ENCODE data around the gene MGAT4A.
A peak's percentile ranks its signal among the peaks of the same experiment; 100 is the strongest.
"Not testable (repeated sequence)": the region's sequence is repeated elsewhere in the genome, so short reads cannot be mapped to it uniquely, and the experiment has no call there.

Gene MGAT4A

DNA sequence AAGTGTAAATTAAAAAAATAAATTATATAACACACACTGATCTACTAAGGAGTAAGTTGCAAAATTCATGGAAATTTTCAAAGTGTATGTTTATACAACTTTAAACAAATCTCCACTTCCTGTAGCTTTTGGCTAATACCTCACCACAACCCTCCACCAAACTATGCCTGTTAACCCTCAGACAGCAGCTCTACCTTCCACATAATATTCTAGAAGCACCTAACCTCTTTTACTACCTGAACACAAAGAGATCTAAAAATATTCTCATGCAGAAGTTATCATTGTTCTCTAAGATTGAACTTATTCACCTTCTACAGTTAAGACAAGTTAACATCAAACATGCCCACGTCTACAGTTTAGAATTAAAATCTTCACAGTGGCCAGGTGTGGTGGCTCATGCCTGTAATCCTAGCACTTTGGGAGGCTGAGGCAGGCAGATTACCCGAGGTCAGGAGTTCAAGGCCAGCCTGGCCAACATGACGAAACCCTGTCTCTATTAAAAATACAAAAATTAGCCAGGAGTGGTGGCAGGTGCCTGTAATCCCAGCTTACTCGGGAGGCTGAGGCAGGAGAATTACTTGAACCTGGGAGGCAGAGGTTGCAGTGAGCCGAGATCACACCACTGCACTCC is 2.7 kb downstream of the MGAT4A start:
- DNase-seq: not testable (repeated sequence)

DNA sequence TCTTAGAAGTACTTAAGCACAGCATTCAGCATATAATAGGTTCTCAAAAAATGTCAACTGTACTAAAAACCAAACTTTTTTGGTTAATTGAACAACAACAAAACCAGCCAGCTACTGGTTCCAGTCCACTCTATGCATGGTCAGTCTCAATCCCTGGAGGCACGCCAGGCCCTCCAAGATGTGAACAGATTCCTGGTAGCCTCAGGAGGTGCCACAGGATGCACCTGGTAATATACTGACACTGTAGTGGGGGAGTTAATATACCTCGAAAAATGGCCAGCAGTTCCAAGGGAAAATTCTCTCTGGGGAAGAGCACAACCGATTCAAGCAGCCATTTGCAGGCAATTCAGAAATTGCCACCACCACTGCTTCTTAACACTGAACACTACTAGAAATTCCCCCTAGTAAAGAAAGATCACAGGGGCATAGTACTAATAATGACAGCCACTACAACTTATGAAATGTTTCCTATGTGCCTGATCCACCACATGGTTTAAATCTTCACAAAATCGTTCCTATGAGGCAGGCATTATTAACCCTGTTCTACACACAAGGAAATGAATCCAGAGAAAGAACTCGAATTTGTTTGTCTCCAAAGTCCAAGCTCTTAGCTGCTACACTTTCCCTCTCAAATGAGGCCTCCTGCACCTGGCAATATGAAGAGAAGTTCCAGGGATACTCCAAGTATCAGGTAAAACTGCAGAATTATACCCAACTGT is 3.4 kb downstream of the MGAT4A start:
- DNase-seq: no peak

DNA sequence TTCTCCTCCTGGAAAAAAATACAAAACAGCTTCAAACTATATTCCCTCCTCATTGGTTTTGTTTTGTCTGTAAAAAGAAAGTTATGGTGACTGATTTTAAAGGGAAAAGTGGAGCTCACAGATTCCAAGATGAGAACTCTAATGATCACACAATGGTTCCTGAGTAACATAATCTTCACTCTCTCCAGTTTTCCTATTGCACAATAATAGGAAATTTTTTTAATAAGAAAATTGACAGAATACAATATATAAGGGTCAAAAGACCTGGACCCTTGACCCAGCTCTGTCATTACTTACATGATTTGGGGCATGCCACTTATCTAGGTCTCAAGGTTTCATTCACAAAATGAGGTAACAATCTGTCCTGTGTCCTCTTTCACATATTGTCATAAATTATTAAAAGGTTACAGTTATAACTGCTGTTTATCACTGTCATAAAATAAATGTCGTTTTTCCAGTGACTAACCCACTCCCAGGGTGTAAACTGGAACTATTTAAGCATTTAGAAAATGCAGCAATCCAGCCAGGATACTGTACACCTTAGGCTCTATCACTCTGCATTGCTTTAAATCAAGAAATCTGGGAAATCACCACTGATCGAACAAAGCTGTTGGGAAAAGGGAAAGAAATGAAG is 4.1 kb downstream of the MGAT4A start:
- DNase-seq: no peak

DNA sequence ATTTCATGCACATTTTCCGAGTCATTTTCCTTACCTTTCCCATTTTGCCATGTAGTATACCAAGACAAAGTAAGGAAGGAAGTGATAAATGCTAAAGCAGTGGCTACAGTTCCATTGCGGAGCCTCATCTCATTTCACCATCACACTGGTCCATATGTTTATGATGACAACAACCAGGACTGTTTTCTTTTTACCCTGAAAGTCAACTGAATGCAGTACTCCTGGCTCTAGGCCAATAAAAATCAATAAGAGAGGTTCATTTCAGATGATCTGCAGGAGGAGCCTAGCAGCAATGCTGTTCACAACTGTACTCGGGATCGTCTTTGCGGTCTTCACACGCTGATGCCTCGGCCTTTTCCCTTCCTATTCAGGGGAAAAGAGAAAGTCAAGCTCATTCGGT is 4.7 kb downstream of the MGAT4A start:
- no peak for DNase-seq

DNA sequence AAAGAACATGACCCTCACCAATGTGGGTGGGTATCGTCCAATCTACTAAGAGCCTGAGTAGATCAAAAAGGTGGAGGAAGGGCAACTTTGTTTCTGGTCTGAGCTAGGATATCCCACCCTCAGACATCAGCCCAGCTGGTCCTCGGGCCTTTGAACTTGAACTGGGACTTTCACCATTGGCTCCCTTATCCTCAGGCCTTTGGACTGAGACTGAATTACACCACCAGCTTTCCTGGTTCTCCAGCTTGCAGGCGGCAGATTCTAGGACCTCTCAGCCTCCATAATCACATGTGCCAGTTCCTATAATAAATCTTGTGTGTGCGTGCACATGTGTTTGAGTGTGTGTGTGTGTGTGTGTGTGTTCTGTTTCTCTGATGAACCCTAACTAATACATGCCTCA is 10.6 kb downstream of the MGAT4A start:
- no peak for DNase-seq

DNA sequence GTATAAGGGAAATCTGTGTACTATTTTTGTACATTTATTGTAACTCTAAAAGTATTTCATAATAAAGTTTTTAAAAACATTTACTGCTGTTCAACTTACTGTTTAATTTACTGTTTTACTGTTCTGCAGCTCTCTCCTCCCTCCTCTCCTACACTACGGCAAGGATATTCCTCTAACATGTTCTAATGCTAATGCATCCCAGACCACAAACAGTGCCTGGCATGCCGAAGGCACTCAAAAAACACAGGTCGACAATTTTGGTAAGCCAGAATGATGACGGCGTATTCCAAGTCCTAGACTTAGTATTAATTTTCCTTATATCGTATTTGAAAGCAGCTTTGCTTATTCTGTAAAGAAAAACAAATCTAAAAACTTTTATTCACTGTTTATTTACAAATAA is 13.3 kb downstream of the MGAT4A start:
- DNase-seq: no peak

DNA sequence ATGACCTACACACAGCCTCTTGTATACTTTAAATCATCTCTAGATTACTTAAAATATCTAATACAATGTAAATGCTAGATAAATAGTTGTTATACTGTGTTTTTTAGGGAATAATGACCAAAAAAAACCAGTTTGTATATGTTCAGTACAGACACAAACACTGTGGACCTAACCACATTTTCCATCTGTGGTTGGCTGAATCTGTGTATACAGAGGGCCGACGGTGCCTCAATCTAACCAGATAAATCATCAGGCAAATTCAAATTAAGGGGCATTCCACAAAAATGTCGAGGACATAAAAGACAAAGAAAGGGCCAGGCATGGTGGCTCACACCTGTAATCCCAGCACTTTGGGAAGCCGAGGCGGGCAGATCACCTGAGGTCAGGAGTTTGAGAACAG is 14.1 kb downstream of the MGAT4A start:
- DNase-seq: no peak

DNA sequence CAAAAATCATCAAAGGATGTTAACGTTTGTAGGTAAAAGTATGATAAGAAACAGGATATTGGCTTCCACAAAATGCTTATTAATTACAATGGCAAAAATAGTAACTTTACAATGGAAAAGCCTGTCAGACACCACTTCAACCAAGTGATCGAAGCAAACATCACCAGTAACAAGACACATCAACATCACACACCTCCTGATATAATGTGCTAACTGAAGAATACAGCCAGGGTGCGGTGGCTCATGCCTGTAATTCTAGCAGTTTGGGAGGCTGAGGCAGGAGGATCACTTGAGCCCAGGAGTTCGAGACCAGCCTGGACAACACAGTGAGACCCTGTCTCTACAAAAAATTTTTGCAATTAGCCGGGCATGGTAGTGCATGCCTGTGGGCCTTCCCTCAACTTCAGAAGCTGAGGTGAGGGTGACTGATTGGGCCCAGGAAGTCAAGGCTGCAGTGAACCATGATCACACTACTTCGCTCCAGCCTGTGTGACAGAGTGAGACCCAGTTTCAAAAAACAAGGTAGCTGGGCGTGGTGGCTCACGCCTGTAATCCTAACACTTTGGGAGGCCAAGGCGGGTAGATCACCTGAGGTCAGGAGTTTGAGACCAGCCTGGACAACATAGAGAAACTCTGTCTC is 15.0 kb downstream of the MGAT4A start:
- peak in 1 of 4 experiments; percentile 15 for DNase-seq

DNA sequence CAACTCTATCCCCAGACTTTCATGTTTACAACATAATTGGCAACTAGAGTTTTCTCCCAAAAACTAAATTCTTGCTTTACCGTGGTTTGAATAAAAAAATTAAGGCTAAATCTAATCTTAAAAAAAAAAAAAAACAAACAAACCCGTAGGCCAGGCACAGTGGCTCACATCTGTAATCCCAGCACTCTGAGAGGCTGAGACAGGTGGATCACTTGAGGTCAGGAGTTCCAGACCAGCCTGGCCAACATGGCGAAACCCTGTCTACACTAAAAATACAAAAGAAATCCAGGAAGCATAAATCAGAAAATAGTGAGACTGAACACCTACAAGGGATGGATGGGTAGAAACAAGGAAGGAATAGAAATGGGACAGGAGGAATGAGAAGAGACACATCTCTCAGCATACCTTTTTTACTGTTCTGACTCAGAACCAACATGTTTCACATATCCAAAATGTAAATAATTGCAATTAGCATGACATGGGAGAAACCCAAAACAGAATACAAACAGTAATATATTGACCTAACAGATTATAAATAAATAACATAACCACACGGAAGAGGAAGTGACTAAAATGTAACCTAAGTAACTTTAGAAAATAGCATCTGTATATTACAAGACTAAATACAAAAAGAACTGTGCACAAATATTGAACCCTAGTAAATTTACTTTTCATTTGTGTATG is 17.5 kb downstream of the MGAT4A start:
- DNase-seq: no peak

DNA sequence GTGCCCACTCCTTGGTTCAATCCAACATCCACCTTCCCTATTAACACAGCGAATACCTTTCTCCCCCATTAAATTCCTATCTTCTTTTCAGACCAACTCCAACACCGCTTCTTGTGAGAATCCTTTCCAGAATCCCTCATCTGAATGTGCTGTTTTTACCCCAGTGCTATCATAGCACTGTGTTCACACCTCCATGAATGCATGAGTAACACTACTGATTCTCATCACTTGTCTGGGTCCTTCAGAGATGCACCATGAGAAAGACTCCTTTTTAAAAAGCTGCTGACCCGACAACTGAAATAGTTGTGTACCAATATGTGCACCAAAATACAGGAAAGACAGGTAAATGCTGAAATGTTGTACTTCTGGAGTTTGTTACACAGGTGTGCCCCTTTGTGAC is 18.8 kb downstream of the MGAT4A start:
- DNase-seq: no peak

DNA sequence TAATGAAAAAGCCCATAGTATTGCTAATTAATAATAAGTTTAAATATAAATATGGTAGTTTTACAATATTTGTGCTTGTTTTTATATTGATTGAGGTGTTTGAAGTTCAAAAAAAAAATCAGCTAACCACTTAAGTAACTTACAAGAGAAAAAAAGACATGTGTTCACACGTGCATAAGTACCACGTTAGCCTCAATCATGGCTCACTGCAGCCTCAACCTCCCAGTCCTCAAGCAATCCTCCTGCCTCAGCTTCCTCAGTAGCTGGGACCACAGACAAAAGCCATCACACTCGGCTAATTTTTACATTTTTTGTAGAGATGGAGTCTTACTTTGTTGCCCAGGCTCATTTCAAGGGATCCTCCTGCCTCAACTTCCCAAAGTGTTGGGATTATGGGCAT is 19.4 kb downstream of the MGAT4A start:
- DNase-seq: no peak

DNA sequence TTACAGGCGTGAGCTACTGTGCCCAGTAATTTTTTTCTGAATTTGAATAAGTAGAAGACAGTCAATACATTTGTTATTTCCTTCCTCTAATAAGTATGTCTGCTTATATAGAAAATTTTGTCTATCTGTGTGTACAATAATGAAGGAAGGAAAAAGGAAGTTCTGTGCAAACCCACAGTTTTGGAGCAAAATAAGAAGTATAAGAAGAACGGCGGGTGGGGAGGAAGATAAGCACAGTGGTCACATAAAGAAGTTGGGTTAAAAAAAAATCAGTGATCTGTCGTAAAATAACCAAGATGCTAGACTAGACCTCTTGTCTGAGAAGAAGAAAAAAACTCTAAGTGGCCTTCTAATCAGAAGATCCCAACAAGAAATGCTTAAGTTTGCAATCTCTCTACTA is 20.2 kb downstream of the MGAT4A start:
- no peak for DNase-seq

DNA sequence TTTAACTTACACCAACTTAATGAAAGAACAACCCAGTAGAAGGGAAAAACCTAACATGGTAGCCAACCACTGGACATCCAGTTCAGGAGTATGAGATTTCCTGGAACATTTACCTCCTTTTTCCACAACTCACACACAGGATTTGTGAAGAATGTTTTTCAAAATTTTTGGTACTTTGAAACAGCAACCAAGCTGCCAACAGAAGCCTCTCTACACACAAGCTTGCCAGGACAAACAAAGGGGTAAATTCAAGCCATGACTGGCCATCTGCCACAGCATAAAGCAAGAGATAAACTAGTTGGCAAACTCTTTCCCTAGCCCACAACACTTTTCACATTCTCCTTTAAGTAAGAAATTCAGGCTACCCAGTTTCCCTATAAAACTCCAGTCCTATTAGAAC is 21.4 kb downstream of the MGAT4A start:
- DNase-seq: no peak

DNA sequence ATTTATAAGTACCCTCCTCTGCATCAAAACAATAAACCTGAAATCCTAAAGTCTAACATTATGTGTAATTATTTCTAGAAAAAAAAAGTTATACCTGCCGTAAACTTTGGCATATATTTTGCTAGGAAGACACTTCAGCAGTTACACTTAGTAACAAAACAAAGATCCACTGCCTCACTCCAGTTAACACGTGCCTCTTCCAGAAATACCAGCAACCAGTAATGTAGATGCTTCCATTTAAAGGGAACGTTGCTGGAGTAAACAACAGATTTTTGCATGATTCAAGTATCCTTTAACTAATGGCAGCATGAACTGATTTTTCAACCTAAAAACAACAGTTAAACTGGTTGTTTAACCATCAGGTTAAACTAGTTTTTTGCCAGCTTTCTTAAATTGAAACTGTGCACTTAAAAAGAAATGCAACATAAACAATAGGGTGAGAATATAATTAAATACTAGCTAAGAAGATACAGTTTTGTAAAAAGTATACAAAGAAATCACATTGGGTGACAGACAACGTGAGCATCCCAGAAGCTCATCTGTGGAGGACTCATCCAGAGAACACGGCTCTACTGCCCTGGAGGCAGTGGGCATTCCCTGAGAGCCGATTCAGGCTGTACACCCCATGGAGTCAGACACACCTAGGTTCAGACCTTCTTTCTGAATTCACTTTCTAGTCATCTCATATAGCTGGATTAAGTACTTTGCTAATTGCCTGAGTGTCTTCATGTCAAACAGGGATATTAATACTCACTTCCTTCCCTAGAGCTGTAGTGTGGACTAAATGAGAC is 22.3 kb downstream of the MGAT4A start:
- DNase-seq: no peak

DNA sequence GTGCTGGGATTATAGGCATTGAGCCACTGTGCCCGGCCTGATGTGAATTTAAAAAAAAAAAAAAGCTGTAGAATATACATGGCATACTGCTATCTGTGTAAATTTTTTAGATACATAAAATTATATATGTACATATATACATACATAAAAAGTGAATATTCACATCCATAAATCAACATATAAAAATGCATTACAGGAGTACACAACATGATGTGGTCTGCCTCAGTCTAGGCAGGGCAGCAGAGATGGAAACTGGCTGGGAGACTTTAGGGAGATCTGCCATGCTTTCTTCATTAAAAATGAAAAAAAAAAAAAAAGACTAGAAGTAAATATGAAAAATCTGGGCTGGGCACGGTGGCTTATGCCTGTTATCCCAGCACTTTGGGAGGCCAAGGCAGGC is 24.3 kb downstream of the MGAT4A start:
- no peak for DNase-seq

DNA sequence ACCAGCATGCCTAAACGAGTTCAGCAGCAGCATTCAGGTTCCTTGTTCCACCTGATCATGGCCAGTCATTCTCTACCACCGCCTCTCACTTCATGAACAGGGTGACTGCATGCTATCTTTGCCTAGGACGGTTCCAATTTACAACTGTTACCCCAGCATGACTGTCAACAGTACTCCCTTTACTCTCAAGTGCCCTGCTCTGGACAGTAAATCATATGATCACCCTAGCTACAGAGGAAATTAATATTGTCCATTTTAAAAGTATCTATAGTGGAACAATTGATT is 25.7 kb downstream of the MGAT4A start:
- no peak for DNase-seq

DNA sequence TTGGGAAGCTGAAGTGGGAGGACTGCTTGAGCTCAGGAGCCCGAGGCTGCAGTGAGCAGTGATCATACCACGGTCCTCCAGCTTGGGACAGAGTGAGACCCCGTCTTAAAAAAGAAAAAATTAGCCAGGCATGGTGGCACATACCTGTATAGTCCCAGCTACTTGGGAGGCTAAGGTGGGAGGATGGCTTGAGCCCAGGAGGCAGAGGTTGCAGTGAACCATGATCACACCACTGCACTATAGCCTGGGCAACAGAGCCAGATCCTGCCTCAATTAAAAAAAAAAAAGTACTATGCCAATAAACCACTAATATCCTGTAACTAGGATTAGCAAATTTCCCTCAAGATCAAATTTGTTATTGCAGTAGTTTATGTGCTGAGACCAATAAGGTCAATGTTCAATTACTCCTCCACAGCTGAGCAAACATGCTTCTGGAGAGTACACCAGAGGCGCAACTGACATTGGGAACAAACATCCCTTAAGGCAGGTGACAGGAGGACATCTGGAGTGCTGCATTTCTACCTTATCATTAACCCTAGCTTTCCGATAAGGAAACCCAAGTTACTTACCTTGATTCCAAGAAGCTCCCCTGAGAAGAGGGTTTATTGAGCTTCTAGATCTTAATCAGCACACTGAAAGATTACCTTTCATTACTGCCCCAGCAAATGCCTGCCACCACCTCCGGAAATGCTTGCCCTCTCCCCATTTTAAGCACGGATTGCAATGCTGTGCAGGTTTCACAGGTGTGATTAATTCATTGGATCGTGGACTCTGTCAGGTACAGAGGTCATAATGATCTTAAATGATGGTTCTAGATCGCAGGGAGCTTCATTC is 26.2 kb downstream of the MGAT4A start:
- DNase-seq: no peak

DNA sequence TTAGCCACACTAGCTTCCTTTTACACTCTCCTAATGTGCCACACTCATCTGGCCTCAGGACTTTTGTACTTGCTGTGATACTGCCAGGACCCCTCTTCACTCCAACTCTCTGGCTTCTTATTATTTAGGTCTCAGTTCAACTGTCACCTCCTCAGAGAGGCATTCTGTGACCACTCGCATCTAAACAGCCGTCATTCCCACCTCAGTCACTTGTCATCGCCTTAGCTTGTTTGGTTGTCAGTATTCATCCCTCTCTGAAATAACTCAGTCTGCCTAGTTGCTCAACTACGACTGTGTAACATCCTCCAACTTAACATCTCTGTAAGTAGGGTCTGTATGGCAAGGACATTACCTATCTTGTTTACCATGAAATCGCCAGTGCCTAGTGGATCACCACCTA is 27.2 kb downstream of the MGAT4A start:
- DNase-seq: no peak

DNA sequence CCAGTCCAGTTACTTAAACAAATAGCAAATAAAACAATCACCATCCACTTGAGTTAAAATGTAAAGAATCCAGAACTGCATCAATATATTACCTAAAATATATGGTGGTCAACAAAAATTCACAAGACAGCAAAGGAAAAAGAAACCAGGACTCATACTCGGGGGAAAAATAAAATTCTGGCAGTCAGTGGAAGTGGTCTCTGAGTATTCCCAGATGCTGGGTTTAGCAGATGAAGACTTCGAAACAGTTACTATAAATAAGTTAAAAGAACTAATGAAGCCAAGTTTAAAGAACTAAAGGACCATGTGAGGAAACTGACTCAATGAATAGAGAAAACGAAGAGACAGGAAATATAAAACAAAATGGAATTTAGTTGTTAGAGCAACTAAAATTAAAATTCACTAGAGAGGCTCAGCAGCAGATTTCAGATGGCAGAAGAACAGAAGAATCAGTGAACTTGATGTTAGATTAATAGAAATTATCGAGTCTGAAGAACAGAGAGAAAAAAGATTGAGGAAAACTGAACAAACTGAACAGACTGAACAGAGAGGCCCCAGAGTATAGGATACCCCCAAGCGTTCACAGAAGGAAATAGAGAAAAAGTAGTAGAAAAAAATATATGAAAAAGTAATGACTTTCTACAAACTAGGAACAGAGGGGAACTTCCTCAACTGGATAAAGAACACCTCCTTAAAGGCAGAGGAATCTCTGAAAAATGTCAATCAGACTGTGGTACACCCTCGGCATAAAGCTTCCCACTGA is 27.9 kb downstream of the MGAT4A start:
- DNase-seq: no peak

DNA sequence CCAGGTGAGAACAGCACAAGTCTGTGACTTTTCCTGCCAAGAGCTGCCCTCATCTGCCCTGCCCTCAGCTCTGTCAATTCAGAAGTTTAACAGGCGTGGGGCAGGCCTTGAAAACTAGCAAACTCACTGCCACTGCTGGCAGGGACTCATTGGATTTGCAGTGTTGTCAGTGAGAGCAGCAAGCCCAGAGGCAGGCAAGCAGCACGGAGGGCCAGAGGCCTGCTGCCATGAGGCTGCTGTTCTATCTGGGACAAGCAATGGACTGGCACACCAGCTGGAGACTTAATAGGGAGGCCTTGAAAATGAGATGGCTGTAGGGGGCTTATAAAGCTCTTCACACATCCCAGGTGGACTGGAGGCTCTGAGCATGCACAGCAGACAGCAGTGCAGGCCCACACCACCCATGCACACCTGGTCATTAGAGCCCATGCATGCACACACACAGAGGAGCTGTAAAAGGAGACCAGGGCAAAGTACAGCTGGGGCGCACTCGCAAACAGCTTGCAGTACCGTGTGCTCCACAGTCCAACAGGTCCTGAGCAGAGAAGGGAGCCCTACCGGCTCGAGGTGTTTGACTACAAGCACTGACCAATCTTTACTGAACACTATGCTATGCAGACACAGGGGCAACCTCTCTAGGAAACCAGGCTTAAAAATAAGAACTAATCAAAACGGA is 28.7 kb downstream of the MGAT4A start:
- DNase-seq: no peak

Data from activated naive CD4-positive, alpha-beta T cell (primary cell).